ENCODE measurements around the gene THSD4. TPM values are rescaled to one million over a fixed set of nuclear protein-coding genes. Genes with fewer than 3 reads are reported as not detected.
"Not testable (repeated sequence)": the region's sequence is repeated elsewhere in the genome, so short reads cannot be mapped to it uniquely, and the experiment has no call there.

Gene THSD4
- total RNA-seq, 4 donors from 2014 or later, result 10.7 to 59.5 (median 49.0) TPM

DNA sequence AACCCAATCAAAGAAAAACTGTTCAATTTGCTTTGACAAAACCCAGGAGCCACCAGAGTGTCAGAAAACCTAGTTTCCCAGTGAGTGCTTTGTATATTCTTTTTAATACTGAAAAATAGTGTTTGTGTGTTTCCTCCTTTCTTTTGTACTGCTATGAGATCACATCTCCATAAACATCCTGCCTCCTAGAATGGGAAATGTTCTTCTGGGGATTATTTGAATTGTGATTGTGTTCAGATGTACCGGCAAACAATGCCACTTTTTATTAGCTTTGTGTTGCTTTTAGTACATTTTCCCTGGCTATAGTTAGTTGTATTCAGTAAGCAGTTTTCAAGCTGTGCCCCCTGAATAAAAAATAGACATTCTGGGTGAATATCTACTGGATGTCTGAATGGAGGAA is 547.0 kb downstream of the THSD4 start:
- DNase-seq, result no peak
- Histone ChIP-seq H3K4me1 (no peaks in the 10 kb centered on the region), H3K9me3 (no peaks in the 10 kb centered on the region), H3K27ac (no peak overlapping the region), H3K36me3 (no peaks in the 10 kb centered on the region), H3K4me3 (no peak overlapping the region), H3K27me3 (no peaks in the 10 kb centered on the region)
- TF ChIP-seq, protein P1, sequence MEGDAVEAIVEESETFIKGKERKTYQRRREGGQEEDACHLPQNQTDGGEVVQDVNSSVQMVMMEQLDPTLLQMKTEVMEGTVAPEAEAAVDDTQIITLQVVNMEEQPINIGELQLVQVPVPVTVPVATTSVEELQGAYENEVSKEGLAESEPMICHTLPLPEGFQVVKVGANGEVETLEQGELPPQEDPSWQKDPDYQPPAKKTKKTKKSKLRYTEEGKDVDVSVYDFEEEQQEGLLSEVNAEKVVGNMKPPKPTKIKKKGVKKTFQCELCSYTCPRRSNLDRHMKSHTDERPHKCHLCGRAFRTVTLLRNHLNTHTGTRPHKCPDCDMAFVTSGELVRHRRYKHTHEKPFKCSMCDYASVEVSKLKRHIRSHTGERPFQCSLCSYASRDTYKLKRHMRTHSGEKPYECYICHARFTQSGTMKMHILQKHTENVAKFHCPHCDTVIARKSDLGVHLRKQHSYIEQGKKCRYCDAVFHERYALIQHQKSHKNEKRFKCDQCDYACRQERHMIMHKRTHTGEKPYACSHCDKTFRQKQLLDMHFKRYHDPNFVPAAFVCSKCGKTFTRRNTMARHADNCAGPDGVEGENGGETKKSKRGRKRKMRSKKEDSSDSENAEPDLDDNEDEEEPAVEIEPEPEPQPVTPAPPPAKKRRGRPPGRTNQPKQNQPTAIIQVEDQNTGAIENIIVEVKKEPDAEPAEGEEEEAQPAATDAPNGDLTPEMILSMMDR (IDR thresholded peaks at IDR 0.05), result no peak
- no peak for TF ChIP-seq POLR2A (IDR thresholded peaks at IDR 0.05)

GRCh38 chr15:71664622-71665021 is 549.4 kb downstream of the THSD4 start:
- H3K4me1 ChIP-seq, result no peaks in the 10 kb centered on the region
- no peak overlapping the region for H3K27ac ChIP-seq
- no peaks in the 10 kb centered on the region for H3K36me3 ChIP-seq
- no peaks in the 10 kb centered on the region for H3K27me3 ChIP-seq
- H3K9me3 ChIP-seq, result no peaks in the 10 kb centered on the region
- no peak for DNase-seq
- H3K4me3 ChIP-seq, result no peak overlapping the region
- TF ChIP-seq, protein P1 (IDR thresholded peaks at IDR 0.05), result no peak
- no peak for TF ChIP-seq POLR2A (IDR thresholded peaks at IDR 0.05)

DNA sequence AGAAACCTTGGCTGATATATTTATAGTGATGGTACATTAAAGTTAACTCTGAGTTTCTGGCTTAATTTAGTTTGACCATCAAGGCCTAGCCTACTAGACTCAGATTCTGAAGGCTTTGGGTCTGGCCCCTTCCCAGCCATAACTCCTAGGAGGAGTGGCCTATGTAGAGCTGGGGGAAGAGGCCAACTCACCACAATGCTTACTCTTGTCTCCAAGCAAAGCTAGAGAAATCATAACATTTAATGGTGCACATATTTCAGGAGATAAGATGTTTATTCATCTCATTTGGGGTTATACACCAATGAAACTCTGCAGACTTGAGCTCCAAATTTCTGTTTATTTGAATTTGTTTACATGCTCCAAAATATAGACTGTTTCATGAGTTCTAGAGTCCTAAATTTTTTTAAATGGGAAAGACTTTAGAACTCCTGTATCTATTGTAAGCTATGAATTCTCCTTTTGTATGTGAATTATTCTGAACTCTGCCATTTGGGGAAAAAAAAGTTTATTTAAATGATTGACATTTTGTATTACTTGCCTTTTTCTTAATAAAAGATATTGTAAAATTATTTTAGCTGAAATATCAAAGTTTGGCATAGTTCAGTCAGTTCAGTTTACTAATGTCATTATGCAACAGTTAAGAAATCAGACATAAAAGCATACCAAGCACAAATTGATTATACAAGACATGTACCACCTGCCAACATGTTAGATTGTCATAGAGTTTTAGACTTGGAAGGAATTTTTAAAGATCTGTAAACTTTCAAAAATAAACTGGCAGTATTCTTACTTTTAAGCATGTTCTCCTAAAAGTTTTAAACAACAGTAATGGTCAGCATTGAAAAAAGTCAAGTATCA is 551.7 kb downstream of the THSD4 start:
- no peaks in the 10 kb centered on the region for H3K4me1 ChIP-seq
- no peak for TF ChIP-seq POLR2A (IDR thresholded peaks at IDR 0.05)
- TF ChIP-seq, protein P1 (IDR thresholded peaks at IDR 0.05), result no peak
- H3K27ac ChIP-seq, result no peak overlapping the region
- DNase-seq, result no peak
- no peaks in the 10 kb centered on the region for H3K27me3 ChIP-seq
- no peaks in the 10 kb centered on the region for H3K36me3 ChIP-seq
- H3K9me3 ChIP-seq, result no peaks in the 10 kb centered on the region
- H3K4me3 ChIP-seq, result no peak overlapping the region

GRCh38 chr15:71669688-71670087 is 554.4 kb downstream of the THSD4 start:
- Histone ChIP-seq H3K9me3 (no peaks in the 10 kb centered on the region), H3K27me3 (no peaks in the 10 kb centered on the region), H3K36me3 (no peaks in the 10 kb centered on the region), H3K4me1 (no peaks in the 10 kb centered on the region), H3K4me3 (no peak overlapping the region), H3K27ac (peak overlapping the region in 1 of 4 donors; percentile 7)
- TF ChIP-seq, protein P1 (IDR thresholded peaks at IDR 0.05), result no peak
- DNase-seq, result no peak

GRCh38 chr15:71670222-71670621 is 555.0 kb downstream of the THSD4 start:
- not testable (repeated sequence) for H3K27ac ChIP-seq, H3K36me3 ChIP-seq, H3K27me3 ChIP-seq, H3K4me1 ChIP-seq, H3K4me3 ChIP-seq, H3K9me3 ChIP-seq, DNase-seq

- no peaks in the 10 kb centered on the region for H3K36me3 ChIP-seq
- no peaks in the 10 kb centered on the region for H3K9me3 ChIP-seq
- no peak overlapping the region for H3K4me3 ChIP-seq
- TF ChIP-seq, protein P1 (IDR thresholded peaks at IDR 0.05), result no peak
- TF ChIP-seq POLR2A (IDR thresholded peaks at IDR 0.05), result no peak
- peaks cover 0 to 5% (median 0%) of the 10 kb centered on the region in 4 donors for H3K4me1 ChIP-seq
- no peak overlapping the region for H3K27ac ChIP-seq
- DNase-seq, result no peak
- no peaks in the 10 kb centered on the region for H3K27me3 ChIP-seq
These were observed 559.1 kb downstream of the THSD4 start for GRCh38 chr15:71674354-71674753.
